Placental pericyte (primary cell): ENCODE data around the gene HSPA9. TPM values are rescaled to one million over a fixed set of nuclear protein-coding genes. Genes with fewer than 3 reads are reported as not detected.

Experiments
- small RNA-seq: library from RNA; depleted of rRNA; stranded (forward); fragments of <200 nt; gene quantifications from one replicate; pipeline ENCODE3, GENCODE V24; 2012; ENCODE audit warnings: low replicate concordance
- total RNA-seq: library from RNA; depleted of rRNA; stranded (reverse); fragments of >200 nt; gene quantifications from 2 replicates; pipeline ENCODE4 v1.2.3, GENCODE V29; 2012

Gene HSPA9
- 433 and 845 TPM in 2 replicates for total RNA-seq

GRCh38 chr5:138575194-138576015 lies at the start of gene HSPA9:
Gene HSPA9 (minus strand): TSS chr5:138575401. CDS start chr5:138575318, 83 bp downstream.

GRCh38 chr5:138542956-138543729 lies 32.1 kb downstream of the HSPA9 start, which contains the start of gene ETF1:
Gene ETF1 (minus strand): TSS chr5:138543236. CDS start chr5:138542918, 318 bp downstream.

Small RNA genes within 50 kb of the gene (small RNA-seq; reads per million reads assigned to genes)
- gene RF00154 (9.8 reads per million, percentile 94 among the genes with 10 or more reads in this experiment), gene RF01210 (not detected), gene SNORD63 (1,312 reads per million, percentile 100 among the genes with 10 or more reads in this experiment)

Other genes with a start within 250 kb of the HSPA9 start
- gene CDC25C, start 243.6 kb downstream of the HSPA9 start, total RNA-seq: 0.44 and 13.3 TPM in 2 replicates
- 23.6 and 32.4 TPM in 2 replicates for gene FAM53C, start 237.1 kb downstream of the HSPA9 start, total RNA-seq
- 48.4 and 53.3 TPM in 2 replicates for gene KDM3B, start 222.7 kb downstream of the HSPA9 start, total RNA-seq
- 5.9 TPM in 2 replicates for gene REEP2, start 136.3 kb downstream of the HSPA9 start, total RNA-seq
- 1.8 and 5.2 TPM in 2 replicates for gene EGR1, start 109.9 kb downstream of the HSPA9 start, total RNA-seq
- gene ETF1, start 32.2 kb downstream of the HSPA9 start, total RNA-seq: 118 and 154 TPM in 2 replicates
- 372 and 467 TPM in 2 replicates for gene CTNNA1, start 178.0 kb upstream of the HSPA9 start, total RNA-seq